Eye (tissue), 1 donor: Measurements from ENCODE around the gene DDHD1.
"Not testable (repeated sequence)": the region's sequence is repeated elsewhere in the genome, so short reads cannot be mapped to it uniquely, and the experiment has no call there.

Experiments used
- DNase-seq: peaks from one replicate; pipeline ENCODE4 v3.0.0-alpha.2; 2015

Gene DDHD1

GRCh38 chr14:53103636-53104340 lies 49.3 kb downstream of the DDHD1 start:
- DNase-seq, result no peak

DNA sequence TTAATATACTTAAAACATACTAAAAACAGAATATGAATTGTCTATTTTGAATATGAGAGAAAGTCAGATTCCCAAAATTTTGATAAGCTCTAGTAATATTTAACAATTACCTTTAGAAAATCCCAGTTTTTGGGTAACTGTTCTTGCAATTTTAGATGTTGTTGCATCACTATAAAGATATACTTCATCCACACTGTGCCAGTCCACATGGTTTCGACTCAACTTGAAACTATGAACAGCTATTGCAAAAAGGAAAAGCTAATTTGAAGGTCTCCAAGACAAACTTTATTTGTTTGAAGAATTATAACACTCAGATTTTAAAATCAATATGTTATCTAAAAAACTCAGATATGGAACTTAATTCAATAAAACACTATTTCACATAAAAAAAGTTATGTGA lies 59.9 kb downstream of the DDHD1 start:
- no peak for DNase-seq

DNA sequence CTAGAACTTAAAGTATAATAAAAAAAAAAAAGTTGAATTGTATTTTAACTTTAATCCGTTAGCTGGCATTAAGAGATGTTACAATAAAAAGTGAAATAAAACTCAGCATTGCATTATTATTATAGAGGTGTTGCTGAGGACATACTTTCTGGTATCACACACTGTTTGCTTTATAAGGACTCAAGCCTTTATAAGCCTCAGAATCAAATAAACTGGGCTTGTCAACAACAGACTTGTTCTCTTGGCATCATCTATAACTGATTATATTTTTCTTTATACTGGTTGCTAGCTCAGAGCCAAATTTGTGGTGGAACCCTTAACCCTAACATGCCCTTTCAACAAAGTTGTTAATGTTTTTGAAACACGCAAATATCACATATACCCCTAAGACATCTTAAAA lies 62.3 kb downstream of the DDHD1 start:
- no peak for DNase-seq

GRCh38 chr14:53084954-53085353 lies 68.2 kb downstream of the DDHD1 start:
- DNase-seq, result not testable (repeated sequence)

GRCh38 chr14:53064475-53064874 lies 88.6 kb downstream of the DDHD1 start:
- DNase-seq, result no peak

DNA sequence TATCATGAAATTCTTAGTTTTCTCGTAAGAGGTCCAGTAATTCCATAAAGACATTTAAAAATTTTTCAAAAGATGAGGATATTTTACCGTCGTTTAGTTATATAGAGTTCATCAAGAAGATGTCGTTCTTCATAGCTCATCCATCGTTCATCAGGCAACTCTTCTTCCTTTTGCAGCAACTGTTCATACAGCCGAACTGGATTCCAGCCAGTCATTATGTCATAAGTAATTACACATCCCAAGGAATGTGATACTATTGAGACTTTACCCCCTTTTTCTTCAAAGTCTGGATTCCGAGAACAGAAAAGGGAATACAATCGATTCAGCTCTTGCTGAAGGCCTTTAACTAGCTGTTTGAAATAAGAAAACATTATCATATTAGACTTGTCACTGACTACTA lies 90.3 kb downstream of the DDHD1 start:
- DNase-seq, result peak; percentile 80

GRCh38 chr14:53060046-53060445 lies 93.1 kb downstream of the DDHD1 start:
- DNase-seq, result no peak

DNA sequence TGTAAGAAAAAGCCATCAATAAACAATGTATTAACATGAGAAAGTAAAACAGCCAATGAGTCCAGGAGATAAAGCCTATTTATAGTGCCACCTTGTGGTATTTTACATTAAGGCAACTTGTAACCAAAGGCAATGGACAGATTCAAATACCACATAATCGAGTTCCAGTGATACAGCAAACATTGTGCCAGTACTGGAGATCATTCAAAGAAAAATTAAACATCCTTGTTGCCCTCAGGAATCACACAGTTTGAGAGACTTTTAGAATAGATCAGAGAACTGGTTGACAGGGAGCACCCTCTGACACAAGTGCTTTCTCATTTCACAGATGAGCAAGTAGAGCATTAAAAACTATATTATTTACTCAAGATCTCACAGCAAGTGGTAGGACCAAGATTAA lies 98.1 kb downstream of the DDHD1 start:
- peak; percentile 79 for DNase-seq

DNA sequence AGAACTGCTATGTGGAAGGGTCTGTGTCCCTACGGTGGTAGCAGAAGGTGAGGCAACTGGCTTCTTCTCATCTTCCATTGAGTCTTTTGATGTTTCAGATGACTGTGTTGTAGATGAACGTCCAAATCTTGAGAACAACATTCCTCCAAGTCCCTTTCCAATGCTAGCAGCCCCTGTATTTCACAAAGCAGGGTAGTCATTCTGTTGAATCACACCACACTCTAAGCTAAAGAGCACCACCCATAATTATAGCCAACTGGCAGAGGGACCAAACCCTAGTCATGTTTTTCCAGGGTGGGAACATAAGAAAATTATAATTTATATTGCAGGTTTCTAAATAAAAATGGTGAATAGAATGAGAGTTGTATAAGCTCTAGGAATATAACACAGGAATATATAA lies 98.7 kb downstream of the DDHD1 start:
- no peak for DNase-seq

DNA sequence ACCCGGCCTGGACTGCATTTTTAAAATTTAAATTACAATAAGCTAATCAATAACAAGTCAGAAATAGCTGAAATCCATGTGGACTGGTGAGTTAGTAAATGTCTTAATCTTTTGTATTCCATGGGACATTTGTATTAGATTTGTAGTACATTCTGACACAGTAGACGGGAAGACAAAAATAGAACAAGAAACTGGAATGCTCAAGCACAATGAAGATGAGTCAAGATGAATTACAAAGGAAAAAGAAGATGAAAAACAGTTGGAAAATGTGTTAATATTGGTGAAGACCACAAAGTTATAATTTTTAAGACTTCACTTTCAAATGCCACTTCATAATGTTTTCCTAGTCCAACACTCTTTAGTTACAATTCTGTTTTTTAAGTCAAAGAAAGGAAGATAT lies 104.5 kb downstream of the DDHD1 start:
- no peak for DNase-seq

- DNase-seq, result no peak
Observed at GRCh38 chr14:53047307-53048069, 105.6 kb downstream of the DDHD1 start.

- no peak for DNase-seq
Observed at GRCh38 chr14:53044486-53044885, 108.6 kb downstream of the DDHD1 start.

DNA sequence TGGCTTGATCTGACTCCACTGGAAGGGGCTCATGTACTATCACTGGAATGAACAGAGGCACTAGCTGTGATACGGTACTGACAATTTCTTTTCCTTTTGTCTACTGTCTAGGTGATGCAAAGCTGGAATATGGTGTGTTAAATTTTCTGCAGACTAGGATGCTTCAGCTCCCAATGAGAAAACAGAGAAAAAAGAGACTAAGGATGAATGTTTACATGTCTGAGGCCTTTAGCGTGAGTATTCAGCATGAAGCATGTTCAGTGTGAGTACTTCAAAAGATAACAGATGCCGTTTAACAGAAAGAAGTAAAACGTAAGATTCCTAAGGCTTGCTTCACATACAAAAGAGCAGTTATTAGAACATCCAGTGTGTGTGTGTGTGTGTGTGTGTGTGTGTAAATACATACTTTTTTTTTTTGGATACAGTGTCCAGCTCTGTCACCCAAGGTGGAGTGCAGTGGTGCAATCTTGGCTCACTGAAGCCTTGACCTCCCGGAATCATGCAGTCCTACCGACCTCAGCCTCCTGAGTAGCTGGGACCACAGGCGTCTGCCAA lies 110.0 kb downstream of the DDHD1 start:
- no peak for DNase-seq

DNA sequence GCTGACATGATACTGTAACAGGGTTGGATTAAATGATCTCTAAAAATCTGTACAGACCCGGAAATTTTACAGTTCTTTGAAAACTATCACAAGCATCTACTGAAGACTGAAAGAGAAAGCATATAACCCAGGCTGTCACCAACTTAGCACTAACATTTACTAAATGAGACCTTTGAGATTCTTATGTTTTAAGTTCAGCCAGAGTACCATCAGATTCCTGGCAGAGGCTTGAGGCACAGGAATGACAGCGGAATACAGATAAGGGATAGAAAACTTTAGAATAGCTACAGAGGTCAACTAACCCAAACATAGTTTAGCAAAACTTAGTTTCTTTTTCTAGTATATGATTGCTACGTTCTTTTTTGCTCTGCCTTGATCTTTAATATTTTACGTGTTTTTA lies 110.6 kb downstream of the DDHD1 start:
- no peak for DNase-seq

DNA sequence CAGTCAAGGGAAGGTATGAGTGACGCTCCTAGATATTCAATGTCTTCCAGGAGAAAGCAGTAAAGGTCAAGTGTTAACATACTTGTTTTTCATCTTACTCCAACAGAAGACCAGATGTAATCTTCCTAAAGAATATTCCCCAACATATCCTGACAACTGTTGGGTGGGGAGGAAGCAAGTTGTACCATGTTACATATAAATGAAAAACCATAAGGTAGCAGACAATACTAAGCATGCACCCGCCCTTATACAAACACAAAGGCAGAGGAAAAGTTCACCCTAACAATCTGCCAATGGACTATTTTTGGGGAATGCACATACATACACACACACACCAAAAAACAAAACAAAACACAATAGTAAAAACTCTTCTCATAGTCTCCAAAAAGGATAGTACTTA lies 112.1 kb downstream of the DDHD1 start:
- no peak for DNase-seq

- no peak for DNase-seq
Observed at GRCh38 chr14:53038629-53039028, 114.5 kb downstream of the DDHD1 start.

DNA sequence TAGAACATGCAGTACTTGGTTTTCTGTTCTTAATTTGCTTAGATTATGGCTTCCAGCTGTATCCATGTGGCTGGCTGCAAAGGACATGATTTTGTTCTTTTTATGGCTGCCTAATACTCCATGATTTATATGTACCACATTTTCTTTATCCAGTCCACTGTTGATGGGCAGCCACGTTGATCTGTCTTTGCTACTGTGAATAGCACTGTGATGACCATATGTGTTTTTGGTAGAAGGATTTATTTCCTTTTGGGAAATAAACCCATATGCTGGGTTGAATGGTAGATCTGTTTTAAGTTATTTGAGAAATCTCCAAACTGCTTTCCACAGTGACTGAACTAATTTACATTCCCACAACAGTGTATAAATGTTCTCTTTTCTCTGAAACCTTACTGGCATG lies 116.1 kb downstream of the DDHD1 start:
- DNase-seq, result no peak

- peak; percentile 15 for DNase-seq
Observed at GRCh38 chr14:53035336-53036210, 117.5 kb downstream of the DDHD1 start.

- DNase-seq, result no peak
Observed at GRCh38 chr14:53034688-53035230, 118.4 kb downstream of the DDHD1 start.

DNA sequence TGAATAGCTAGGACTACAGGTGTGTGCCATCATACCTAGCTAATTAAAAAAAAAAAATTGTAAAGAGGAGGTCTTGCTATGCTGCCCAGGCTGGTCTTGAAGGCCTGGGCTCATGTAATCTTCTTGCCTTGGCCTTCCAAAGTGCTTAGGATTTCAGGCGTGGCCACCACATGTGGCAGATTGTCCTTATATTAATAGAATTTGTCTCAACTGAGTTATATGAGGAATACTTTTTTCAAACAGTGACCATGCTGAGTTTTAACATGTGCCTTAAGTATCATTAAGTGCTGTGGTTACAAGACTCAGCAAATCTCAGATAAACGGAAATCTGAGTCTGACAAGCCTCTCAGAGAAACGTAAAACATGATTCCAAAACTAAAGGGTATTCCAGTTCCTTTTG lies 119.1 kb downstream of the DDHD1 start:
- DNase-seq, result no peak

- no peak for DNase-seq
Observed at GRCh38 chr14:53032838-53033390, 120.2 kb downstream of the DDHD1 start.

- peak; percentile 68 for DNase-seq
Observed at GRCh38 chr14:53032161-53032803, 120.8 kb downstream of the DDHD1 start.
